Stimulated activated CD4-positive, alpha-beta T cell treated with anti-CD3 and anti-CD28 coated beads, Interleukin-1b, Interleukin-23, amount 100 ng/mL, for 24 hours (primary cell): ENCODE results near the gene FAM136A.
A peak's percentile ranks its signal among the peaks of the same experiment; 100 is the strongest.
"Not testable (repeated sequence)": the region's sequence is repeated elsewhere in the genome, so short reads cannot be mapped to it uniquely, and the experiment has no call there.

ENCODE experiments used
- DNase-seq, 4 experiments: peaks; one replicate each; pipeline ENCODE4 v3.0.0-alpha.2; 2020; ENCODE audit warnings: low read depth in 4 of 4, low spot score in 1 of 4

The FAM136A gene

GRCh38 chr2:70301344-70302194, at the start of gene FAM136A:
Gene FAM136A (minus strand): TSS chr2:70302067. CDS start chr2:70302011, 56 bp downstream.
- DNase-seq, result peak; percentile 69 to 85 (median 82)

- no peak for DNase-seq
Measured at GRCh38 chr2:70349921-70350685, 48.2 kb upstream of the FAM136A start.

- DNase-seq, result no peak
Measured at GRCh38 chr2:70347831-70348230, 46.0 kb upstream of the FAM136A start.

- no peak for DNase-seq
Measured at GRCh38 chr2:70344195-70344594, 42.3 kb upstream of the FAM136A start.

GRCh38 chr2:70341477-70341765, 39.6 kb upstream of the FAM136A start:
- no peak for DNase-seq

GRCh38 chr2:70340761-70341476, 39.1 kb upstream of the FAM136A start:
- DNase-seq, result peak in 3 of 4 experiments; percentile 2 to 15 (median 4)

GRCh38 chr2:70340075-70340474, 38.2 kb upstream of the FAM136A start:
- DNase-seq, result no peak

GRCh38 chr2:70336552-70336951, 34.7 kb upstream of the FAM136A start:
- DNase-seq, result no peak

- DNase-seq, result no peak
Measured at GRCh38 chr2:70331012-70331411, 29.1 kb upstream of the FAM136A start.

GRCh38 chr2:70330476-70330875, 28.6 kb upstream of the FAM136A start:
- DNase-seq, result no peak

GRCh38 chr2:70328921-70329561, 27.2 kb upstream of the FAM136A start:
- DNase-seq, result no peak

GRCh38 chr2:70325875-70326274, 24.0 kb upstream of the FAM136A start:
- DNase-seq, result no peak

GRCh38 chr2:70322518-70322917, 20.7 kb upstream of the FAM136A start:
- no peak for DNase-seq

GRCh38 chr2:70321370-70321769, 19.5 kb upstream of the FAM136A start:
- DNase-seq, result no peak

- DNase-seq, result no peak
Measured at GRCh38 chr2:70314640-70315039, 12.8 kb upstream of the FAM136A start.

GRCh38 chr2:70312560-70312959, 10.7 kb upstream of the FAM136A start:
- no peak for DNase-seq

- DNase-seq, result no peak
Measured at GRCh38 chr2:70310899-70311298, 9.0 kb upstream of the FAM136A start.

GRCh38 chr2:70305531-70305930, 3.7 kb upstream of the FAM136A start:
- DNase-seq, result no peak

- DNase-seq, result no peak
Measured at GRCh38 chr2:70304498-70304897, 2.6 kb upstream of the FAM136A start.

GRCh38 chr2:70303186-70303585, 1.3 kb upstream of the FAM136A start:
- DNase-seq, result no peak

GRCh38 chr2:70302195-70302546, 304 bp upstream of the FAM136A start:
- DNase-seq, result not testable (repeated sequence)
